Astrocyte (in vitro differentiated cells and primary cell): Measurements from ENCODE around the gene KIF2B. TPM values are rescaled to one million over a fixed set of nuclear protein-coding genes. Genes with fewer than 3 reads are reported as not detected.
"Not testable (repeated sequence)": the region's sequence is repeated elsewhere in the genome, so short reads cannot be mapped to it uniquely, and the experiment has no call there.

Experiments
- DNase-seq: peaks from one replicate; pipeline ENCODE4 v3.0.0-alpha.2; 2010; ENCODE audit warnings: low read depth
- FAIRE-seq: peaks from 2 replicates; lab custom pipeline; 2011; peaks lifted over from hg19 to GRCh38; lab: Jason Lieb, UNC
- H2AFZ ChIP-seq: 2 replicates; pipeline ENCODE4 v1.6.0; 2012; ENCODE audit warnings: low read depth, low read length, inconsistent platforms
- H3K27ac ChIP-seq: 2 replicates; pipeline ENCODE4 v1.5.1; 2011; ENCODE audit warnings: low read depth, low read length, inconsistent platforms
- H3K27me3 ChIP-seq: 2 replicates; pipeline ENCODE4 v1.6.0; 2011; ENCODE audit warnings: low read length, inconsistent platforms; ENCODE audit not compliant: insufficient read depth
- H3K36me3 ChIP-seq: 2 replicates; pipeline ENCODE4 v1.5.1; 2011; ENCODE audit warnings: low read length, inconsistent platforms; ENCODE audit not compliant: insufficient read depth
- H3K4me1 ChIP-seq: 2 replicates; pipeline ENCODE4 v1.5.1; 2011; ENCODE audit warnings: low read length, inconsistent platforms; ENCODE audit not compliant: insufficient read depth
- H3K4me2 ChIP-seq: 2 replicates; pipeline ENCODE4 v1.6.0; 2012; ENCODE audit warnings: low read length, inconsistent platforms
- H3K4me3 ChIP-seq: 2 replicates; pipeline ENCODE4 v1.5.1; 2011; ENCODE audit warnings: low read depth, mild to moderate bottlenecking, low read length, inconsistent platforms; ENCODE audit not compliant: insufficient read depth
- H3K79me2 ChIP-seq: 2 replicates; pipeline ENCODE4 v1.6.0; 2012; ENCODE audit warnings: mild to moderate bottlenecking, low read length, inconsistent platforms; ENCODE audit not compliant: insufficient read depth
- H3K9ac ChIP-seq: 2 replicates; pipeline ENCODE4 v1.6.0; 2012; ENCODE audit warnings: mild to moderate bottlenecking, low read length, inconsistent platforms
- H3K9me3 ChIP-seq: 2 replicates; pipeline ENCODE4 v1.5.1; 2012; ENCODE audit warnings: low read depth, mild to moderate bottlenecking, low read length, inconsistent platforms; ENCODE audit not compliant: insufficient read depth
- H4K20me1 ChIP-seq: 2 replicates; pipeline ENCODE4 v1.6.0; 2012; ENCODE audit warnings: low read length, inconsistent platforms; ENCODE audit not compliant: insufficient read depth
- H3K27ac Mint-ChIP-seq: one replicate; pipeline ENCODE4 v1.8.0; 2021; ENCODE audit warnings: mild to moderate bottlenecking, mixed read lengths; ENCODE audit not compliant: unreplicated experiment
- H3K27me3 Mint-ChIP-seq: one replicate; pipeline ENCODE4 v1.8.0; 2021; ENCODE audit warnings: low read depth, mixed read lengths; ENCODE audit not compliant: unreplicated experiment
- H3K36me3 Mint-ChIP-seq: one replicate; pipeline ENCODE4 v1.8.0; 2021; ENCODE audit warnings: low read depth, mixed read lengths; ENCODE audit not compliant: unreplicated experiment
- H3K4me1 Mint-ChIP-seq: one replicate; pipeline ENCODE4 v1.8.0; 2021; ENCODE audit warnings: low read depth, mixed read lengths; ENCODE audit not compliant: unreplicated experiment
- H3K4me3 Mint-ChIP-seq: one replicate; pipeline ENCODE4 v1.8.0; 2021; ENCODE audit warnings: mild to moderate bottlenecking, moderate library complexity, mixed read lengths; ENCODE audit not compliant: unreplicated experiment
- H3K9me3 Mint-ChIP-seq: one replicate; pipeline ENCODE4 v1.8.0; 2021; ENCODE audit warnings: mild to moderate bottlenecking, mixed read lengths; ENCODE audit not compliant: unreplicated experiment
- EZH2 ChIP-seq: IDR thresholded peaks from 2 replicates; pipeline ENCODE4 v1.6.1; 2012; ENCODE audit warnings: mild to moderate bottlenecking, low read length, inconsistent platforms; ENCODE audit not compliant: insufficient read depth
- total RNA-seq: library from RNA; stranded (reverse); gene quantifications from 2 replicates; pipeline ENCODE4 v1.2.1, GENCODE V29; 2021
- TF ChIP-seq, protein P1 (sequence below): IDR thresholded peaks from 2 replicates; pipeline ENCODE4 v1.5.1; 2011; ENCODE audit warnings: low read depth, mild to moderate bottlenecking, inconsistent platforms, low read length, moderate library complexity; ENCODE audit not compliant: insufficient read depth

KIF2B gene
- total RNA-seq, 1 donor from 2014 or later: not detected

- H3K79me2 ChIP-seq: no peaks in the 10 kb centered on the region
- no peaks in the 10 kb centered on the region for H4K20me1 ChIP-seq
- FAIRE-seq: no peak
- H3K9me3 ChIP-seq: peaks cover 4% of the 10 kb centered on the region
- H3K4me1 ChIP-seq: no peaks in the 10 kb centered on the region
- Mint-ChIP-seq H3K36me3 (no peaks in the 10 kb centered on the region), H3K4me3 (no peak overlapping the region), H3K27ac (no peak overlapping the region), H3K27me3 (no peaks in the 10 kb centered on the region), H3K9me3 (peaks cover 6% of the 10 kb centered on the region), H3K4me1 (no peaks in the 10 kb centered on the region)
- no peak overlapping the region for H2AFZ ChIP-seq
- H3K27ac ChIP-seq: no peak overlapping the region
- no peak overlapping the region for H3K4me3 ChIP-seq
- no peak for DNase-seq
- H3K27me3 ChIP-seq: no peaks in the 10 kb centered on the region
- H3K4me2 ChIP-seq: no peak overlapping the region
- TF ChIP-seq EZH2: no peak
- TF ChIP-seq, protein P1, sequence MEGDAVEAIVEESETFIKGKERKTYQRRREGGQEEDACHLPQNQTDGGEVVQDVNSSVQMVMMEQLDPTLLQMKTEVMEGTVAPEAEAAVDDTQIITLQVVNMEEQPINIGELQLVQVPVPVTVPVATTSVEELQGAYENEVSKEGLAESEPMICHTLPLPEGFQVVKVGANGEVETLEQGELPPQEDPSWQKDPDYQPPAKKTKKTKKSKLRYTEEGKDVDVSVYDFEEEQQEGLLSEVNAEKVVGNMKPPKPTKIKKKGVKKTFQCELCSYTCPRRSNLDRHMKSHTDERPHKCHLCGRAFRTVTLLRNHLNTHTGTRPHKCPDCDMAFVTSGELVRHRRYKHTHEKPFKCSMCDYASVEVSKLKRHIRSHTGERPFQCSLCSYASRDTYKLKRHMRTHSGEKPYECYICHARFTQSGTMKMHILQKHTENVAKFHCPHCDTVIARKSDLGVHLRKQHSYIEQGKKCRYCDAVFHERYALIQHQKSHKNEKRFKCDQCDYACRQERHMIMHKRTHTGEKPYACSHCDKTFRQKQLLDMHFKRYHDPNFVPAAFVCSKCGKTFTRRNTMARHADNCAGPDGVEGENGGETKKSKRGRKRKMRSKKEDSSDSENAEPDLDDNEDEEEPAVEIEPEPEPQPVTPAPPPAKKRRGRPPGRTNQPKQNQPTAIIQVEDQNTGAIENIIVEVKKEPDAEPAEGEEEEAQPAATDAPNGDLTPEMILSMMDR: no peak
- no peaks in the 10 kb centered on the region for H3K36me3 ChIP-seq
- H3K9ac ChIP-seq: no peak overlapping the region
Observed at GRCh38 chr17:53819956-53820355, 2.8 kb upstream of the KIF2B start.

- Mint-ChIP-seq H3K36me3 (no peaks in the 10 kb centered on the region), H3K27ac (no peak overlapping the region), H3K27me3 (no peaks in the 10 kb centered on the region), H3K9me3 (peaks cover 6% of the 10 kb centered on the region), H3K4me3 (no peak overlapping the region), H3K4me1 (no peaks in the 10 kb centered on the region)
- H3K27ac ChIP-seq: no peak overlapping the region
- H3K9ac ChIP-seq: no peak overlapping the region
- H3K4me2 ChIP-seq: no peak overlapping the region
- no peaks in the 10 kb centered on the region for H3K36me3 ChIP-seq
- H3K9me3 ChIP-seq: peaks cover 4% of the 10 kb centered on the region
- FAIRE-seq: no peak
- no peaks in the 10 kb centered on the region for H3K4me1 ChIP-seq
- TF ChIP-seq, protein P1: no peak
- no peak for TF ChIP-seq EZH2
- no peaks in the 10 kb centered on the region for H4K20me1 ChIP-seq
- no peak for DNase-seq
- H3K79me2 ChIP-seq: no peaks in the 10 kb centered on the region
- H3K27me3 ChIP-seq: no peaks in the 10 kb centered on the region
- H2AFZ ChIP-seq: no peak overlapping the region
- no peak overlapping the region for H3K4me3 ChIP-seq
Observed at GRCh38 chr17:53823341-53824050, 769 bp downstream of the KIF2B start.

- not testable (repeated sequence) for H3K9me3 Mint-ChIP-seq, H3K4me3 Mint-ChIP-seq, DNase-seq, H3K27ac ChIP-seq, H3K4me3 ChIP-seq, H3K36me3 ChIP-seq, H3K9me3 ChIP-seq, H4K20me1 ChIP-seq, H3K4me1 ChIP-seq, H3K79me2 ChIP-seq, H3K36me3 Mint-ChIP-seq, H3K4me1 Mint-ChIP-seq, H3K27me3 ChIP-seq, H3K27me3 Mint-ChIP-seq, H3K4me2 ChIP-seq, H2AFZ ChIP-seq, FAIRE-seq, H3K9ac ChIP-seq, H3K27ac Mint-ChIP-seq
Observed at GRCh38 chr17:53834771-53835170, 12.0 kb downstream of the KIF2B start.
